ENCODE results near the gene PPP1R12B. TPM values are rescaled to one million over a fixed set of nuclear protein-coding genes. Genes with fewer than 3 reads are reported as not detected.
A peak's percentile ranks its signal among the peaks of the same experiment; 100 is the strongest.
"Not testable (repeated sequence)": the region's sequence is repeated elsewhere in the genome, so short reads cannot be mapped to it uniquely, and the experiment has no call there.

Gene PPP1R12B
- total RNA-seq, 4 donors from 2014 or later, result 197 to 386 (median 303) TPM

DNA sequence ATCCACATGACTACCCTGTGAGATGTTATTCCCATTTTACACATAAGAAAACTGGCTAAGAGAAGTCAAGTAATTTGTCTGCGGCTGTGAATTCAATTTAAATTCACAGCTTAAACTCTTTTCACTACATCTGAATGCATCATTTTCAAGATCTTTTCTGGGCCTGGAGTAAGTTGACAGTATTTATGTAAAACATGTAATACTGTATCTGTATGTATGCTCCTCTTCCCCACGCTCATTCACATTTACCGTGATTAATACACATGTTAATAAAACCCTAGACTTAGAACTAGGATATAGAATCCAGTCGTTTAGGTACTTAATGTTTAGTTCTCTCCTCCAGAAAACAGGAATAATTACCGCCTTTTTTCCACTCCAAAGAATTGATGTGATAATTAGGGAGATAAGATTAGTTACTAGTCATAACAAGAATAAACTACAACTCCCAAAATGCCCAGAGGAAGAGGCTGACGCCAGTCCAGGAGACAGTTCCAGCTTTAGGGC, 442 bp upstream of the PPP1R12B start:
- no peak for DNase-seq
- intact Hi-C loops (cut with DNase I; ENCODE audit: low total_unique reads), result loop anchor here (10.0 kb wide), 1 partner anchor 257 kb away; no protein-coding TSS in a partner anchor
- Histone ChIP-seq H3K9me3 (no peaks in the 10 kb centered on the region), H3K27ac (peak overlapping the region; percentile 36 to 49), H3K4me3 (no peak overlapping the region), H3K36me3 (no peaks in the 10 kb centered on the region), H3K27me3 (no peaks in the 10 kb centered on the region), H3K4me1 (no peaks in the 10 kb centered on the region)
- no peak for TF ChIP-seq POLR2A (IDR thresholded peaks at IDR 0.05)
- TF ChIP-seq, protein P1, sequence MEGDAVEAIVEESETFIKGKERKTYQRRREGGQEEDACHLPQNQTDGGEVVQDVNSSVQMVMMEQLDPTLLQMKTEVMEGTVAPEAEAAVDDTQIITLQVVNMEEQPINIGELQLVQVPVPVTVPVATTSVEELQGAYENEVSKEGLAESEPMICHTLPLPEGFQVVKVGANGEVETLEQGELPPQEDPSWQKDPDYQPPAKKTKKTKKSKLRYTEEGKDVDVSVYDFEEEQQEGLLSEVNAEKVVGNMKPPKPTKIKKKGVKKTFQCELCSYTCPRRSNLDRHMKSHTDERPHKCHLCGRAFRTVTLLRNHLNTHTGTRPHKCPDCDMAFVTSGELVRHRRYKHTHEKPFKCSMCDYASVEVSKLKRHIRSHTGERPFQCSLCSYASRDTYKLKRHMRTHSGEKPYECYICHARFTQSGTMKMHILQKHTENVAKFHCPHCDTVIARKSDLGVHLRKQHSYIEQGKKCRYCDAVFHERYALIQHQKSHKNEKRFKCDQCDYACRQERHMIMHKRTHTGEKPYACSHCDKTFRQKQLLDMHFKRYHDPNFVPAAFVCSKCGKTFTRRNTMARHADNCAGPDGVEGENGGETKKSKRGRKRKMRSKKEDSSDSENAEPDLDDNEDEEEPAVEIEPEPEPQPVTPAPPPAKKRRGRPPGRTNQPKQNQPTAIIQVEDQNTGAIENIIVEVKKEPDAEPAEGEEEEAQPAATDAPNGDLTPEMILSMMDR (IDR thresholded peaks at IDR 0.05), result no peak

DNA sequence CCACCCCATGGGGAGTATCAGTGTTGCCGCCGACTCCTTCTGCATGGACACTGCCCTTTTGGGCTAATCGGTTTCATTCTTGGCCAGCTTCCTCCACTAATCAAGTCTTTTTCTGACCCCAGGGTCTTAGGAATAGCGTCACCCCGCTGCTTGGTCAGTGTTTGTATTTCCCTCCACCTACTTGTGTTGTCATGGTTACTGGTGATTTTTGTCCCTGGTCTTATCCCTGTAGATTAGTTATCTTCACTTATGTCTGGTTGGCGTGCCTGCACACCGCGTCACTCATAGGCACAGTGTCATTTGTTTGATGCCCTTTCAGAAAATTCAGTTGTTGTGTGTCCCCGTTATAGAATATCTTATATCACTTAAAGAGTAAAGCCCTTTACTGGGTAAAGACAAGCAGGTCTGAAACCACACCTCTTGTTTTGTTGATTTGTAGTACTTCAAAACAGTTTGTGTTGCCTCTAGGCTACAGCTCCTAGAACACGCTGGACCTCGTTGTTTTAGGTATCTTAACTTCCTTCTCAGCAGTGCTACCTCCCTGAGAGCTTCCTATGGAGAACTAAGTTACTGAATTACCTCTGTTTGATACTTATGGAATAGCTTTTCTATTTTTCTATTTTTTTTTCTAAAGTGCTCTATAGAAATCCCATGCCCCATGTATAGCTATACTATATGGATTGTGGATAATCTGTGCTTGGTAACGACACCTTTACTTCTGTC, 868 bp downstream of the PPP1R12B start:
- H3K9me3 ChIP-seq, result no peaks in the 10 kb centered on the region
- intact Hi-C loops (cut with DNase I; ENCODE audit: low total_unique reads), result loop anchor here (10.0 kb wide), 1 partner anchor 255 kb away; no protein-coding TSS in a partner anchor
- peak overlapping the region; percentile 77 to 87 for H3K27ac ChIP-seq
- no peaks in the 10 kb centered on the region for H3K27me3 ChIP-seq
- H3K36me3 ChIP-seq, result no peaks in the 10 kb centered on the region
- H3K4me3 ChIP-seq, result peak overlapping the region; percentile 63 to 98
- TF ChIP-seq, protein P1 (IDR thresholded peaks at IDR 0.05), result no peak
- no peak for TF ChIP-seq POLR2A (IDR thresholded peaks at IDR 0.05)
- peak in 1 of 2 donors; percentile 30 for DNase-seq
- H3K4me1 ChIP-seq, result no peaks in the 10 kb centered on the region

DNA sequence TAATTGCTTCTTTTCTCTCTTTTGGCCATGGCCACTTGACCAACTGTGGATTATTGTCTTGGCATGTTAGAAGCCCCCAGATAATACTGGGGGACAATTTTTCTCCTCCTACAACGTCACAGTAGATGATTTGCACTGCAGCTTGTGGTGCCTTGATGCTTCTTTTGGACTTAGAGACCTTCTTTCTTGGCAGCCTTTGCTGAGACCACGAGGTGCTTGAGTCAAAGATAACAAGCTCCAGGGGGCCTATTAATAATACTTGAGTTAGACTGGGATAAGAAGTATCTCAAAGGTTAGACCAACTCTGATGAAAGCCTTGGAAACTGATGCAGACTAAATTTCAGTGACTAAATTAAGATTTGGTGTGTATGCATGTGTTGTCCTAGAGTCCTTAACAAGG, 3.2 kb downstream of the PPP1R12B start:
- no peaks in the 10 kb centered on the region for H3K27me3 ChIP-seq
- TF ChIP-seq POLR2A (IDR thresholded peaks at IDR 0.05), result no peak
- TF ChIP-seq, protein P1 (IDR thresholded peaks at IDR 0.05), result no peak
- no peak overlapping the region for H3K4me3 ChIP-seq
- DNase-seq, result no peak
- H3K9me3 ChIP-seq, result no peaks in the 10 kb centered on the region
- H3K4me1 ChIP-seq, result no peaks in the 10 kb centered on the region
- no peak overlapping the region for H3K27ac ChIP-seq
- intact Hi-C loops (cut with DNase I; ENCODE audit: low total_unique reads), result no loop called here
- H3K36me3 ChIP-seq, result no peaks in the 10 kb centered on the region

DNA sequence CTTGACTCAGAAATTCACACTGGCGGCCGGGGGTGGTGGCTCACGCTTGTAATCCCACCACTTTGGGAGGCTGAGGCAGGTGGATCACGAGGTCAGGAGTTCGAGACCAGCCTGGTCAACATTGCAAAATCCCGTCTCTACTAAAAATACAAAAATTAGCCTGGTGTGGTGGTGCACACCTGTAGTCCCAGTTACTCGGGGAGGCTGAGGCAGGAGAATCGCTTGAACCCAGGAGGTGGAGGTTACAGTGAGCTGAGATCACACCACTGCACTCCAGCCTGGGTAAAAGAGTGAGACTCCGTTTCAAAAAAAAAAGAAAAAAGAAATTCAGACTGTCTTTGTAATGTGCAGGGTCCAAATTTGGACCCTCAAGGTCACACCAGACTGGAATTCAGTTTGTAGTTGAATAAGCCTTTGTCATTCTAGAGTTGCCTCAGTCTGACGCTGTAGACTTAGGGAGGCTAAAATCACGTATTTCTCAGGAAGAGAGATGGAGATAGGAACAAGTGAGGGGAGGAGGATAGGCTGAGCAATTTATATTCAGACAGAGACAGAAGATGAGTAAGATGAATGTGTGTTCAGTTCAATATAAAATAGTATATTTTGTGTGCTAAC, 4.2 kb downstream of the PPP1R12B start:
- H3K36me3 ChIP-seq; H3K4me3 ChIP-seq; H3K9me3 ChIP-seq; intact Hi-C loops (cut with DNase I; ENCODE audit: low total_unique reads); H3K4me1 ChIP-seq; H3K27ac ChIP-seq; H3K27me3 ChIP-seq; DNase-seq: not testable (repeated sequence)

DNA sequence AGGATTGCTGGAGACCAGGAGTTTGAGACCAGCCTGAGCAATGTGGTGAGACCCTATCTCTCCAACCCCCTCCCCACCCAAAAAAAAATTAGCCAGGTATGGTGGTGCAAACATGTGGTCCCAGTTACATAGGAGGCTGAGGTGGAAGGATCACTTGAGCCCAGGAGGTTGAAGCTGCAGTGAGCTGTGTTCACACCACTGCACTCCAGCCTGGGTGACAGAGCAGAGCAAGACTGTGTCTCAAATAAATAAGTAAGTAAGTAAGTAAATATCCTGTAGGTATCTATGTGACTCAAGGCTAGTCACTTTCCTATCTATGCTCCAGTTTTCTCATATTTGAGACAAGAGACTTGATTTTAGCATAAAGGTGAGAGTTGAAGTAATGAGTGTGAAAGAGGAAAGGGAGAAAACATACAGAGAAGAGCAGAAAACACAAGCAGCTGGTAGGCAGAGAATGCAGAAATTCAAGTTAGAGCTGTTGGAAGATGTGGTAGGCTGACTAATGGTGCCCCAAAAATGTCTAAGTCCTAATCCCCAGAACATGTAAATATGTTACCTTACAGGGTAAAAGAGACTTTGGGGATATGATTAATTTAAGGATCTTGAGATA, 7.5 kb downstream of the PPP1R12B start:
- Histone ChIP-seq H3K4me3 (no peak overlapping the region), H3K4me1 (no peaks in the 10 kb centered on the region), H3K27ac (no peak overlapping the region), H3K36me3 (no peaks in the 10 kb centered on the region), H3K27me3 (no peaks in the 10 kb centered on the region), H3K9me3 (no peaks in the 10 kb centered on the region)
- TF ChIP-seq POLR2A (IDR thresholded peaks at IDR 0.05), result no peak
- no peak for DNase-seq
- intact Hi-C loops (cut with DNase I; ENCODE audit: low total_unique reads), result no loop called here

DNA sequence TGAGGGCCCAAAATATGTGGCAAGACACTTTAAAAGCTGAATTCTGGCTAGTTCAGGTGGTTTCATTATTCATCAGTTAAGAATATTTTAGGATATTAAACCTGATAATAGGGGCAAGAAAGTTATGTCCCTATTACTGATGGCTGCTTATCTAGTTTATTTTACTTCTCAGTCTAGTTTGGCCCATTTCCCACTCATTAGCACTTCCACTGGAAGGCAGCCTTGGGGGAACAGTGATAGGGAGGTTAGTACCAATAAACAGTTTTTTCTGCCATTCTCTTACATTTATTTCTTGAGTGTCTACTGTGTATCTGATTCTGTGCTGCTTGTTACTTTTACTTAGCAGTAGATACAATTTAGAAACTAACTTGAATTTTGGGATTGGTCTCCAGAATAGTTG, 9.0 kb downstream of the PPP1R12B start:
- Histone ChIP-seq H3K4me1 (no peaks in the 10 kb centered on the region), H3K9me3 (no peaks in the 10 kb centered on the region), H3K4me3 (no peak overlapping the region), H3K36me3 (no peaks in the 10 kb centered on the region), H3K27me3 (no peaks in the 10 kb centered on the region), H3K27ac (no peak overlapping the region)
- intact Hi-C loops (cut with DNase I; ENCODE audit: low total_unique reads), result no loop called here
- DNase-seq, result no peak
- TF ChIP-seq, protein P1 (IDR thresholded peaks at IDR 0.05), result no peak
- TF ChIP-seq POLR2A (IDR thresholded peaks at IDR 0.05), result no peak

Data from uterus (tissue), 4 donors.